Measurements from ENCODE around the gene BCAS4.

GRCh38 chr20:50872560-50873425, 77.9 kb downstream of the BCAS4 start:
- TF ChIP-seq CTCF (IDR thresholded peaks at IDR 0.05; ENCODE audit: low read length): no peak
- no peak for TF ChIP-seq EZH2 (IDR thresholded peaks at IDR 0.05; ENCODE audit: borderline replicate concordance, low read length)
